NCI-H2081 treated with DMSO at 0.1 percent for 48 hours (cell line): ENCODE results near the gene AMPD2.
"Not testable (repeated sequence)": the region's sequence is repeated elsewhere in the genome, so short reads cannot be mapped to it uniquely, and the experiment has no call there.

Source experiments
- DNase-seq: peaks from one replicate; lab custom pipeline; 2025; lab: John Stamatoyannopoulos, UW

Gene AMPD2

DNA sequence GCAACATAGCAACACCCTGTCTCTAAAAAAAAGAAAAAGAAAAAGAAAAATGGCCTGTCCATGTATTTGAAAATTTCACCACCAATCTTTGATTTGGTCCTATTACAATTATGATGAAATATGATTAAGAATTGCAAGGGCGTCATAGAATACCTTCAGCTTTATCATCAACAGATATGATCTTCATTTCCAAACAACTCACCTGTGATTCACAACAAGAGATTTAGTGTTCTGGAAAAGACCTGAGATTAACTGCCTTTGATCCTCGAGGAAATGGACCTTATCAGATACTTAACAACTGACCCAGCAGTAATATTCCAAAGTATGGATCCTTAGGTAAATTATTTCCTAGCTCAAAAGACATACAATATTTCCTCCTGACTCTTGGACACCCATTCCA lies 32.8 kb downstream of the AMPD2 start:
- no peak for DNase-seq

DNA sequence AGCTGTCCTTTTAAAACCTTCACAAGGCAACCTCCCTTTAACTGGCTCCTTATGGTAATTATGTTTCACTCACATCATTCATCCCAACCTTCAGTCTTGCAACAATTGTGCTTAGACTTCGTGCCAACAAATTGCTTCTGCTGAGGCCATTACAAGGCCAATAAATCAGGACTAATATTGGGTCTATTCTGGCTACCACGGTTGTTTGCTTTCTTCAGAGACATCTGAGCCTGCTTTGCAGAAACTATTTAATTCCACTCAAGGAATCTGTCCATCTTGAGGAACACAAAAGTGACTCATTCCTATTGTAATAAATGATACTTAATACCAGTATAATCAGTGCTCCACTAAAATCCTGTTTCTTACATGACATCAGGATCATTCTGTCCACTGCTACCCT lies 33.7 kb downstream of the AMPD2 start:
- no peak for DNase-seq

DNA sequence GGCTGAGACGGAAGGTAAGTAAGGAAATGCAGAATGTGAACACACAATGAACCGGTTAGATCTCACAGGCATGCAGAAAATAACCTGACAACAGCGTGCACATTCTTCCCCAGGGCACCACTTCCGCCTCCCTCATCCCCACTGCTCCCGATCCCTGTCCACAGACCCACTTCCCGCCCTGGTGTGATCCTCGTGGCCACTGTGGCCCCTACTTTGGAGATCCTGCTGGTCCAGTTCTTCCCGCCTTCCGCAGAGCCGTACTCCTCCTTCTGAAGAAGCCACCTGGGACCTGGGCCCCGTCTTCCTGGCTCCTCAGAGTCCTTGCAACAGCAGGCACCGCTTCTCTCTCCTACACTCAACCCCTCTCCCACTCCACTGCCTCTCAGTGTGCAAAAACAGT lies 34.9 kb downstream of the AMPD2 start:
- no peak for DNase-seq

DNA sequence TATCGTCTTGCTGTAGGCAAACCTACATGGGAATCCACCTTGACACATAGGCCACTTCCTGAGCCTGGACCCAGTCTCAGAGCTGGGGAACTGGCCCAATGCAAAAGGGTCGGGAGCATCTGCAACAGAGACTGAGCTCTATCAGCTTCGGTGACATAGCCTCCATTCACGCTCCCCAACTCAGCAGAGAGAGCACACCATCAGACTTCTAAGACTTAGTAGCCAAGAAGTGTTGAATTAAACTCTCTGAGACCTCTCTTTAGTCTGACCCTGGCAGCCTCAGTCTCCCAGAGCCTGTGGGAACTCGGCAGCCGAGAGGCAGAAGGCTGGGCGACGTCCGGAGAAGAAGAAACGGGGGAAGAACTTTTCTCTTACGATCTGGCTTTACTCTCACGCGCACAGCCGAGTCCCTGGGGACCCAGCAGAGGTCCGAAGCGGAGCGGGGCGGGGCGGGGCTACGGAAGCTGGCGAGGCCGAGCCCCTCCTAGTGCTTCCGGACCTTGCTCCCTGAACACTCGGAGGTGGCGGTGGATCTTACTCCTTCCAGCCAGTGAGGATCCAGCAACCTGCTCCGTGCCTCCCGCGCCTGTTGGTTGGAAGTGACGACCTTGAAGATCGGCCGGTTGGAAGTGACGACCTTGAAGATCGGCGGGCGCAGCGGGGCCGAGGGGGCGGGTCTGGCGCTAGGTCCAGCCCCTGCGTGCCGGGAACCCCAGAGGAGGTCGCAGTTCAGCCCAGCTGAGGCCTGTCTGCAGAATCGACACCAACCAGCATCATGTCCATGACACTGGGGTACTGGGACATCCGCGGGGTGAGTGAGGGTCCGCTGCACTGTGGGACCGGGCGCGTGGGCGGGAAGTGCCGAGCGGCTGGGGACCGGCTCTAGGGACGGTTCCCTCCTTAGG lies 36.2 kb downstream of the AMPD2 start, which contains the start of gene GSTM4:
Gene GSTM4 (plus strand): TSS at position 485 of the 905 bp plus-strand sequence. CDS start 291 bp downstream, at position 776.
- no peak for DNase-seq

DNA sequence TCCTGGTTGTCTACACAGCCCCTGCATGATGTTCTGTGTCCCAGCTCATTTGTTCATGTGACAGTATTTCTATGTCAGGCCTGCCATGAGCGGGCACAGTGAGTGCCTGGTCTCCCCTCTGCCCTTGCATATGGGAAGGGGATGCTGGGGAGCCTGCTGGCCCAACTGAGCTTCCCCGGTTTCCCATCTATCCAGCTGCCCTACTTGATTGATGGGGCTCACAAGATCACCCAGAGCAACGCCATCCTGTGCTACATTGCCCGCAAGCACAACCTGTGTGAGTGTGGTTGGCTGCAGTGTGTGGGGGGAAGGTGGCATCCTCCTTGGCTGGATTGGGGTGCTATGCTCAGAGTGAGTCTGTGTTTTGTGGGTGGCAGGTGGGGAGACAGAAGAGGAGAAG lies 37.8 kb downstream of the AMPD2 start:
- no peak for DNase-seq

DNA sequence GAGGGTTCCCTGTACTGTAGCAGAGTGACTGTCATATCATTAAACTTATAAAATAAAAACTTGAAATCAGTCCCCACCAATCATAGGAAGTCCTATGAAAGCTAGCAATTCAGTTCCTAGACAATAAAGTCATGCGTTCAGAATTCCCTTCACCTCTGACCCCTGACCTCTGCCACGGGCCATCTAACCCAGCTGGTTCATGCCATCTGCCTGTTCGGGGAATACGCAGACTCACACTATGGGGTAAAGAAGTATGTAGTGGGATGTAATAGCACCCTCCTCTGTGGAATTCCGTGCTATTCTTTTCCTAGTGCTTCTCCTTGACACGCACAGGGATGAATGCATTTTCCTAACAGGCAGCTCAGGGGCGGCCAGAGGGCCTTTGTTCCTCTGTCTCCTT lies 38.3 kb downstream of the AMPD2 start:
- no peak for DNase-seq

DNA sequence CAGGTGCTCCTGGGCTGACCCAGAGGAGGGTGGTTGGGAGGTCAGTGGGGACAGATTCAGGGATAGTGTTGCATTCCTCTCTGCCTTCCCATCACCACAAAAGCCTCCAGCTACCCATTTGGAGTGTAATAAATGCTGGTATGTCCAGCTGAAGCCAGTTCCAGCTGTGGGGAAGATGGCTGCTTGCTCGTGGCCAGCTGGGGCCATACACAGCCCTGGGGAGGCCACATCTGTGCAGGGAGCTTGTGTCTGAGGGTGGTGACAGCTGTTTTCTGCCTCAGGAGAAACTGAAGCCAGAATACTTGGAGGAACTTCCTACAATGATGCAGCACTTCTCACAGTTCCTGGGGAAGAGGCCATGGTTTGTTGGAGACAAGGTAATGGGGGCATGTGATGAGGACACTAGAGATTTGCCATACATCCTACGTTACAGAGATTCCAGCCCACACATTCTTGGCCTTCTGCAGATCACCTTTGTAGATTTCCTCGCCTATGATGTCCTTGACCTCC lies 39.0 kb downstream of the AMPD2 start:
- no peak for DNase-seq

DNA sequence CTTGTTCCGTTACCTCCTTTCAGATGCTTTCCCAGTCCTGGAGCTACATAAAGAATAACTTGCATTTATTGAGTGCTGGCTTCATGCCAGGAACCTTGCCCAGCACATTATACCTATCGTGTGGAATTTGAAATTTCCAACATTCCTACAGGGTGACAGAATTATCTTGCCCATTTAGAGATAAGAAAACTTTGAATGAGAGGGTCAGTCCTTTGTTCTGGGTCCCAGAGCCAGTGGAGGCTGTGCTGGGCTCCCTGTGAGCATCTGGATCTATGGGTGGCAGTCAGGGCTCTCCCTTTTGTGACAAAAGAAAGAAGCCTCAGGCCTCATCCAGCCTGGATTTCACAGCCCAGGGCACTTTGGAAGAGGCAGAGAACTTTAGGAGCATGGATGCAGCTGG lies 39.5 kb downstream of the AMPD2 start:
- DNase-seq, result no peak

DNA sequence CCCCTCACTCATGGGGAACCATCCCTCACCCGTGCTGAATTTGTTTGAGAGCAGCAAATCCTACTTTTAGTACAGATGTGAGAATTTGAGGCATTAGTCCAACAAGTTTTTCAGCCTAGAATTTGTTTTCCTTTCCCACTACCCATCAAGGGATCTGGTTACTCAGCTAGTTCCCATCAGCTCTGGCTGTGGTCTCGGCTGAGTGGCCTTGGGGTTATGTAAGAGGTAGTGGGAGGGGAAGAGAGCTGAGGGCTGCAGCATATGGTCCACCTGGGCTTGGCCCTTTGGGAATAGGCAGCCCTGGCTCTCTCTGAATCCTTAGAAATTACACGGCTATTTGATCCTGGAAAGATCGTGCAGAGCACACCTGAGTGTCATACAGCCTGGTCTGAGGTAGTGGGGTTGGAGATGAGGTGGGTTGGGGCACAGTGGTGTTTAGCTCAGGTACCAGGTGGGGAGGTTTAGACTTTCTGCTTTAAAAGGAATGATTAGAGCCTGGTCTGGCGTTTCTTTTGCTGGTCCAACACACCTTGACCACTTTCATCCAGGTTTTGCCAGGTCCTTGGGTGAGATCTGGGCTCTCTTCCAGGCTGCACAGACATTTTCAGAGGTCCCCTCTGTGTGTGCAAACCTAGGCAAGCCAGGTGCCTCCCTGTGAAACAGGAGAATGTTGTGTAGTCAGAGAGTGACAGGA lies 40.5 kb downstream of the AMPD2 start:
- DNase-seq, result no peak

DNA sequence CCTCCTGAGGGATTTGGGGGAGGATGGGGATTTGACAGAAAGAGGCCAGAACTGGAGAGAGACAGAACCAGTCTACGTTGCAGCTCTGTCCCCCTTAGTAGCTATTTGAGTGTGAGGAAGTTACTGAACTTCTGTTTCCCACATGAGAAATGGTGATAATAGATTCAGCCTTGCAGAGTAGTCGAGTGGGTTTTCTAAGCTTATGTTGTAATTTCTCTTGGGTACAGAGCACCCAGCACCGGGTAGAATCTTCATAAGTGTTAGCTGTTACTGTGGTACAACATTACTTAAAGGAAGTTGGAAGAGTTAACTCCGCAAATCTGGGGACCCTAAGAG lies 41.0 kb downstream of the AMPD2 start:
- DNase-seq, result not testable (repeated sequence)

DNA sequence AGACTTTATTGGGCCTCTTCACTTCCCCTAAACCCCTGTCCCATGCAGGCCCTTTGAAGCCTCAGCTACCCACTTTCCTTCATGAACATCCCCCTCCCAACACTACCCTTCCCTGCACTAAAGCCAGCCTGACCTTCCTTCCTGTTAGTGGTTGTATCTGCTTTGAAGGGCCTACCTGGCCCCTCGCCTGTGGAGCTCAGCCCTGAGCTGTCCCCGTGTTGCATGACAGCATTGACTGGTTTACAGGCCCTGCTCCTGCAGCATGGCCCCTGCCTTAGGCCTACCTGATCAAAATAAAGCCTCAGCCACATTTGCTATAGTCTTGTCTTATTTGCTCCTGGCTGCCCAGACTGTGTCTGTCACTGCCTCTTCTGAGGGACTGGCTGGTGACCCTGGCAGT lies 41.8 kb downstream of the AMPD2 start:
- no peak for DNase-seq

DNA sequence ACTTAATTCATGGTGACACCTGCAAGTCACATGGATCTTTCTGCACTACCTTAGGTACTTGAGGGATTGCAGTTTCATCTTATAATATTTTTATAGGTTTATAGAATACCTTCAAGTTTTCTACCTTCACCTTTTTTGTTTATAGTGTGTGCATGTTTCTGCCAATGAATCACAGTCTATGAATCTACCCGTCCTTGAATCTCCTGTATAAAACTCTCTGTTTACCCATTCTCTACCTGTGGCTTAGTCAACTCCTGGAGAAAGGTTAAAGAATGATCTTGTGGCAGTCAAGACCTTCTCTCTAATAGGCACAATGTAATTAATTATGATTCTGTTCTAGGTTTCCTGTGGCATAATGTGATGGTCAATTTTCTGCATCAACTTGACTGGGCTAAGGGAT lies 45.0 kb downstream of the AMPD2 start:
- DNase-seq, result no peak

DNA sequence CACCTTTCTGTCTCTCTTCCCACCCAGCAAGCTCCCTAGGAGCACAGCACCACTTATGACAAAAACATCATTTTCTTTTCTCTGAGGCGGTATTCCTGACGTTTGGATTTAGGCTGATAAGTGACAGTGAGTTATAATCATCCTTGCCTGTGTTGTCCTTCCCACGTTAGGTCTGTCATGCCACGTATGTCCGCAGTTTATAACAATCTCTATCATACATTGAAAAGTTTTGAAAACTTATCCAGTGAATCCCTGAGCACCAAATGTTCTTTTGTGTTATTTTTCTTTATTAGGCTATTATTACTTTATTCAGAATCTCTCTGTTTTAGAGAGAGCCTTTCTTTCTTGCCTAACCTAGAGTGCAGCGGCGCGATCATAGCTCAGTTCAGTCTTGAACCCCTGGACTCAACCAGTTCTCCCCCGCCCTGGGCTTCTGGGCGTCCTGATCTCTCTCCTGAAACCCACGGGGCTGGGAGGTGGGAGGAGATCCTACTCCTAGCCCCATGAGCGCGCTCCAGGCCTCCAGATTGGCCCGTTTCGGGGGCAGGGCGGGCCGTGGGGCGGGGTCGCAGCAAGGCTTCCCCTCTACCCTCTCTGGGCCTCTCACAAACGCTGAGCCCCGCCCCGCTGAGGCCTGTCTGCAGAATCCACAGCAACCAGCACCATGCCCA lies 48.0 kb downstream of the AMPD2 start, which contains the start of gene GSTM2:
Gene GSTM2 (plus strand): TSS at position 606 of the 671 bp plus-strand sequence. CDS start 59 bp downstream, at position 665.
- no peak for DNase-seq

DNA sequence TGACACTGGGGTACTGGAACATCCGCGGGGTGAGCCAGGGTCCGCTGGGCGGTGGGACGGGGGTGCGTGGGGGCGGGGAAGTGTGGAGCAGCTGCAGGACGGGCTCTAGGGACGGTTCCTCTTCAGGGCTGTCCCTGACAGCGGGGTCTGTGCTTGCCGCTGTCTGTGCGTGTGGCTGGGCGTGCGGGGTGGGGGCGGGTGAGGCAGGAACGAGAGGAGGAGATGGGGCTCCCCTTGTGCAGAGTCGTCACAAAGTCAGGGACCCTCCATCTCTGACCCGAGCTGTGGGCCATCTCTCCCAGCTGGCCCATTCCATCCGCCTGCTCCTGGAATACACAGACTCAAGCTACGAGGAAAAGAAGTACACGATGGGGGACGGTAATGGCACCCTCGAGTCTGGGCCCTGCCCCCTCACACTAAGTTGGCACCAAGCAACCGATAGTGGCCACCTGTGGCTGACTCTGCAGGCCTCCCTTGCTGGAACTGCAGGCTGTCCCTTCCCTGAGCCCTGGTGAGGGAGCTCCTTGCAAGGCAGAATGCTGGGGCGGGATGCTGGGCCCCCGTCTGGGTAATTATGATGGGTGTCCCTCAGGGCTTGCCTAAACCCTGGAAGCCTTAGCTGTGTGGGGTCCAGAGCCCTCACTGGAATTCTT lies 48.6 kb downstream of the AMPD2 start:
- no peak for DNase-seq

DNA sequence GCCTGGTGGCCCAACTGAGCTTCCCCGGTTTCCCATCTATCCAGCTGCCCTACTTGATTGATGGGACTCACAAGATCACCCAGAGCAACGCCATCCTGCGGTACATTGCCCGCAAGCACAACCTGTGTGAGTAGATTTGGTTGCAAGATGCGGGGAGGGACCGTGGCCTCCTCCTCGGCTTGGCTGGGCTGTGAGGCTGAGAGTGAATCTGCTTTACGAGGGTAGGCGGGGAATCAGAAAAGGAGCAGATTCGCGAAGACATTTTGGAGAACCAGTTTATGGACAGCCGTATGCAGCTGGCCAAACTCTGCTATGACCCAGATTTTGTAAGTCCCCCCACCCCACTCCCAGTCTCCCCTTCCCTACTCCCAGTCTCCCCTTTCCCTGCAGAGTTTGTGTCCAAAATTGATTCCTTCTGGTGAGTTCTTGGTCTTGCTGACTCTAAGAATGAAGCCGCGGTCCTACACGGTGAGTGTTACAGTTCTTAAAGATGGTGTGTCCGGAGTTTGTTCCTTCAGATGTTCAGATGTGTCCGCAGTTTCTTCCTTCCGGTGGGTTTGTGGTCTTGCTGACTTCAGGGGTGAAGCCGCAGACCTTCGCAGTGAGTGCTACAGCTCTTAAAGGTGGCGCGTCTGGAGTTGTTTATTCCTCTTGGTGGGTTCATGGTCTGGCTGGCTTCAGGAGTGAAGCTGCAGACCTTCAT lies 49.8 kb downstream of the AMPD2 start:
- no peak for DNase-seq

DNA sequence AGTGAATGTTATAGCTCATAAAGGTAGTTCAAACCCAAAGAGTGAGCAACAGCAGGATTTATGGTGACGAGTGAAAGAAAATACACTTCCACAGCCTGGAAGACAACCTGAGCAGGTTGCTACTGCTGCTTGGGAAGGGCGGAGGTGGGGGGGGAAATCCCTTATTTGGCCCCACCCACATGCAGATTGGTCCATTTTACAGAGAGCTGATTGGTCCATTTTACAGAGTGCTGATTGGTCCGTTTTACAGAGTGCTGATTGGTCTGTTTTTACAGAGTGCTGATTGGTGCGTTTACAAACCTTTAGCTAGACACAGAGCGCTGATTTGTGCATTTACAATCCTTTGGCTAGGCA lies 50.3 kb downstream of the AMPD2 start:
- DNase-seq, result not testable (repeated sequence)

DNA sequence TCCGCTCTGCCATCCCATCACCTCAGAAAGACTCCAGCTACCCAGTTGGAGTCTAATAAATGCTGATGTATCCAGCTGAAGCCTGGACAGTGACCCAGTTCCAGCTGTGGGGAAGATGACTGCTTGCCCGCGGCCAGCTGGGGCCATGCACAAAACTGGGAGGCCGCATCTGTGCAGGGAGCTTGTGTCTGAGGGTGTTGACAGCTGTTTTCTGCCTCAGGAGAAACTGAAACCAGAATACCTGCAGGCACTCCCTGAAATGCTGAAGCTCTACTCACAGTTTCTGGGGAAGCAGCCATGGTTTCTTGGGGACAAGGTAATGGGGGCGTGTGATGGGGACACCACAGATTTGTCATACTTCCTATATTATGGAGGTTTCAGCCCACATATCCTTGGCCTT lies 51.4 kb downstream of the AMPD2 start:
- DNase-seq, result no peak

DNA sequence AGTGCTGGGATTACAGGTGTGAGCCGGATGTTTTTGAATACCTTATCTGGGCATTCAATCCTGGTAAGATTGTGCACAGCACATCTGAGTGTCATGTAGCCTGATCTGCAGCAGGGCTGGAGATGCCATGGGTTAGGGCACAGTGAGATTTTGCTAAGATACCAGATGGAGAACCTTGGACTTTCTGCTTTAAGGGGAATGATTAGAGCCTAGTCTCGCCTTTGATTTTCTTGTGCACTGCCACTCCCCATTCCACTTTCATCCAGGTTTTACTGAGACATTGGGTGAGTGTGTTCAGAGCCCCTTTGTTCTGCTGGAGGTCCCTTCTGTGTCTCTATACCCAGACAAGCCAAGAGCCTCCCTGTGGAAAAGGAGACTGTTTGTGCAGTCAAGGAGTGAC lies 54.2 kb downstream of the AMPD2 start:
- not testable (repeated sequence) for DNase-seq

DNA sequence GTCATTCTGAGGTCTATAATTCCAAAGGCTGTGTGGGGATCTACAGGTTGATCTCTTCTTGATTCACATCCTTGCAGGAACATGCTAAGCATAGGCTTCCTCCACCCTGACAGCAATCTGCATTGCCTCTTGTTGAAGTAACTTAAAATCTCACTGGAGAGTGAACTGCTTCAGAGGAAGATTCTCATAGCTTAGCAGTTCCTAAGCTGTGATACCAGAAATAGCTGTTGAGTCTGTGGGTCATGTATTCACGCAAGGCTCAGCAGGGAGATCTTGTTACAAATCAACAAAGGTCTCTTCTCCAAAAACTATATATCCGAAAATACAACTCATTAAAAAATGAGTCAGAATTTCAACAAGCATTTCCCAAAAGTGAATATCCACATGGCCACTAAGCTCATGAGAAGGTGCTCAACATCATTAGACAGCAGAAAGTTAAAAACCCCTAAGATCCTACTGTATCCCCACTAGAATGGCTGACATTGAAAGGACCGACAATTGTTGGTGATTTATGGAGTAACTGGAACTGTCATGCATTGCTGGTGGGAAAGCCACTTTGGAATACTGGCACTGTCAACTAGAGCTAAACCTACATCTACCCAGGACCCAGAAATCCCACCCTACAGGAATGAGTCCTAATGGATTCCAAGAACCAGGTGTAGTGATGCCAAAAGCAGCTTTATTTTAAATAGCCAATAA lies 57.2 kb downstream of the AMPD2 start:
- DNase-seq, result not testable (repeated sequence)

DNA sequence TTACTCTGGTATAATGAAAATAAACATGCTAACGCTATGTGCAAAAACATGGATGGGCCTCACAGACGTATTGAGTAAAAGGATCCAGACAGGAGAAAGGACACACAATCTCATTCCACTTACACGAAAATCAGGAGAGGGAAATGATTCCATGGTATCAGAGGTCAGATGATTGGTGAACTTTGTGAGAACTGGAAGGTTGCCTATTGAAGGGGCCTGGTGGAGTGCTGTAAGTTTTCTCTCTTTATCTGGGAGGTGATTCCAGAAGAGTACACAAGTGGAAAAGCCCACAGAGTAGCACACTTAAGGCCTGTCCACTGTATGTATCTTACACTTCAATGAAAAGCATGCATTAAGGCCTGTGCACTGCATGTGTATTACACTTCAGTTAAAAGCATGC lies 57.8 kb downstream of the AMPD2 start:
- no peak for DNase-seq

DNA sequence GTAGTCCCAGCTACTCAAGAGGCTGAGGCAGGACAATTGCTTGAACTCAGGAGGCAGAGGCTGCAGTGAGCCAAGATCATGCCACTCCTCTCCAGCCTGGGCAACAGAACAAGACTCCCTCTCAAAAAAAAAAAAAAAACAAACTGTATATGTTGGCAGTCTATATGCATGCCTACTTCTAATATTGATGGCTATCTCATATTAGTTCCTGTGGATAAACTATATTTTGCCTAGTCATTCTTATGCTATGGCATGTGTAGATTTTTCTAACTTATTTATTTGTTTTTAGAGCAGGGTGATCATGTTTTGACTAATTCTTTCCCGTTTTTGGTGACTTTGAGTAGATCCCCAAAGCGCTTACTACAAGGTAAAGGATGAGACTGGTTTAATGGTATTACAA lies 59.0 kb downstream of the AMPD2 start:
- DNase-seq, result not testable (repeated sequence)
